Measurements from ENCODE around the gene TNFRSF4. TPM values are rescaled to one million over a fixed set of nuclear protein-coding genes. Genes with fewer than 3 reads are reported as not detected.

The TNFRSF4 gene
- total and polyA plus RNA-seq, 7 experiments from 2014 or later = 0.49 to 192 (median 1.5) TPM

DNA sequence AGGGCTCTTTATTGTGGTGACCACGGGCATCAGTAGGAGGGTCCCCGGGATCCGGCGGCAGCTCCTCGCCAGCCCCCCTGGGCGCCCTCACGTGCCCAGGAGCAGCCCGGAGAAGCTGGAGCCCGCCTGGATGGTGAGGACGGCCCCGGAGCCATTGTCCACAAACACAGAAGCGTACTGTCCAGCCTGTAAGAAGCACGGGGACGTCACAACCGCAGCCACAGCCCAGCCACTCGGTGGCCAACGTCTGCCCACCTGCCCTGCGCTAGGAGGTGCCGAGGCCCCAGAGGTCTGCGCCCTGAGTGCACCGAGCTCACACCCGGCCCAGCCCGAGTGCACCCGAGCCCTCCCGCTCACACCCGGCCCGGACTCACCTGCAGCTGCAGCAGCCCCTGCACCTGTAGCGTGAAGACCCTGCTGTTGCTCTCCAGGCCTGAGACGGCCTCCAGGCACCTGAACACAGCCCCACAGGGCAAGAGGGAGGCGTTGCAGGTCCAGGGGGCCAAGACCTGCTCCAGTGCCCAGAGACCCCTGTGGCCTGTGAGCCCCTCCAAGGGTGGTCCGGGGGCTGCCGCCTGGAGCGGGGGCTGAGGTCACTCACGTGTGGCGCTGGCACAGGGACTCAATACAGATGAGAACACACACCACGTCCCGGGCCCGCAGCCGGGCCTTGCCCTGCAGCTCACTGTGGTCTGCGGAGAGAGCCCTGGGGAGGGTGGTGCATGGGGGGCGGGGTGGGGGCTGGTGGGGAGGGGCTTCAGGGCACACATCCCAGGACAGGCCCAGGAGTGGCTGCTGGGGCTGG, 28.7 kb upstream of the TNFRSF4 start:
- no peak overlapping the region for H3K27ac ChIP-seq (ENCODE audit: low read depth, low read length)
- no peak overlapping the region for H3K4me3 ChIP-seq (ENCODE audit: low read length)
- no peaks in the 10 kb centered on the region for H3K4me1 ChIP-seq (ENCODE audit: control insufficient read depth in 2 of 2, insufficient read depth in 2 of 2, low read length in 2 of 2)
- no peaks in the 10 kb centered on the region for H3K27me3 ChIP-seq (ENCODE audit: control insufficient read depth in 2 of 2, insufficient read depth in 2 of 2, low read length in 2 of 2)
- no peaks in the 10 kb centered on the region for H3K9me3 Mint-ChIP-seq
- ChIA-PET POLR2A (no interaction called here), CTCF (no interaction called here)
- intact Hi-C loops (cut with micrococcal nuclease) = no loop called here
- H3K36me3 ChIP-seq (ENCODE audit: control insufficient read depth in 2 of 3, insufficient read depth in 3 of 3, low read length in 3 of 3) = no peaks in the 10 kb centered on the region
- no peaks in the 10 kb centered on the region for H3K9me3 ChIP-seq (ENCODE audit: control insufficient read depth in 2 of 3, low read length in 3 of 3)
- H3K36me3 Mint-ChIP-seq = no peaks in the 10 kb centered on the region
- peaks cover 0 to 4% (median 0%) of the 10 kb centered on the region in 5 donors for H3K27me3 Mint-ChIP-seq
- no peak overlapping the region for H3K27ac Mint-ChIP-seq
- DNase-seq (no peak), ATAC-seq (no peak)
- no peaks in the 10 kb centered on the region for H3K4me1 Mint-ChIP-seq
- H3K4me3 Mint-ChIP-seq = no peak overlapping the region

DNA sequence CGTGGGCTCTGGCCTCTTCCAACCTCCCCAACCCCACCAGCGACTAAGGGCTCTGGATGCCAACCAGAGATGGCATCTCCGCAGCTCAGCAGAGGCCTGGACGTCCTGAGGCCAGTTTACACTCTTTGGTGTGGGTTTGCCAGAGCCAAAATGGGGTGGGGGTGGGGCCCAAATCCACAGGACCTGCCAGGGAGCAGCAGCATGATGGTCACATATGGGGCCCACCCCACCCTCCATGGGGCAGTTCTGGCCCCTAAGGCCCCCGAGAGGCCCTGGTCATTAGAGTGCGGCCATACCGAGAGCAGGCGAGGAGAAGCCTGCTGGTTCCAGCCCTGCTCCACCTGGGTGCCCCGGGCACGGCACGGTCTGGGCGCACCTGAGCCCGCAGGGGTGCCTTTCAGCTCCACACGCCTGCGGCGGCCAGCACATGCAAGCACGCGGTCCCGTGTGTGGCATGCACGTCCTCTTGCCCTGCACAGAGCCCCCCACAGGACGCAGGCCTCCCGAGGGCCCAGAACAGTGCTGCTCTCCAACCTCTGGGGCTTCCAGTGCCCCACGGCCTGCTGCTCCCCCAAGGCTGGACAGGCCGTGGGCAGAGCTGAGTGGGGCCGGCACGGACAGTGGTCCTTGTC, 27.8 kb upstream of the TNFRSF4 start:
- ChIA-PET CTCF (no interaction called here), POLR2A (no interaction called here)
- no peak for ATAC-seq
- Histone ChIP-seq H3K9me3 (ENCODE audit: control insufficient read depth in 2 of 3, low read length in 3 of 3) (no peaks in the 10 kb centered on the region), H3K4me3 (ENCODE audit: low read length) (no peak overlapping the region), H3K27me3 (ENCODE audit: control insufficient read depth in 2 of 2, insufficient read depth in 2 of 2, low read length in 2 of 2) (no peaks in the 10 kb centered on the region), H3K27ac (ENCODE audit: low read depth, low read length) (no peak overlapping the region), H3K4me1 (ENCODE audit: control insufficient read depth in 2 of 2, insufficient read depth in 2 of 2, low read length in 2 of 2) (no peaks in the 10 kb centered on the region), H3K36me3 (ENCODE audit: control insufficient read depth in 2 of 3, insufficient read depth in 3 of 3, low read length in 3 of 3) (no peaks in the 10 kb centered on the region)
- intact Hi-C loops (cut with micrococcal nuclease) = no loop called here
- Mint-ChIP-seq H3K36me3 (no peaks in the 10 kb centered on the region), H3K4me1 (no peaks in the 10 kb centered on the region), H3K27me3 (peaks cover 0 to 2% (median 0%) of the 10 kb centered on the region in 5 donors), H3K9me3 (no peaks in the 10 kb centered on the region), H3K27ac (no peak overlapping the region), H3K4me3 (no peak overlapping the region)
- no peak for DNase-seq

GRCh38 chr1:1240822-1241587, 27.1 kb upstream of the TNFRSF4 start:
- Histone ChIP-seq H3K36me3 (ENCODE audit: control insufficient read depth in 2 of 3, insufficient read depth in 3 of 3, low read length in 3 of 3) (no peaks in the 10 kb centered on the region), H3K9me3 (ENCODE audit: control insufficient read depth in 2 of 3, low read length in 3 of 3) (no peaks in the 10 kb centered on the region), H3K27ac (ENCODE audit: low read depth, low read length) (no peak overlapping the region), H3K4me1 (ENCODE audit: control insufficient read depth in 2 of 2, insufficient read depth in 2 of 2, low read length in 2 of 2) (no peaks in the 10 kb centered on the region), H3K27me3 (ENCODE audit: control insufficient read depth in 2 of 2, insufficient read depth in 2 of 2, low read length in 2 of 2) (no peaks in the 10 kb centered on the region), H3K4me3 (ENCODE audit: low read length) (no peak overlapping the region)
- ATAC-seq (no peak), DNase-seq (no peak)
- H3K27me3 Mint-ChIP-seq = peaks cover 0 to 2% (median 0%) of the 10 kb centered on the region in 5 donors
- intact Hi-C loops (cut with micrococcal nuclease) = no loop called here
- CTCF ChIA-PET = no interaction called here
- no peaks in the 10 kb centered on the region for H3K9me3 Mint-ChIP-seq
- no peak overlapping the region for H3K27ac Mint-ChIP-seq
- H3K4me3 Mint-ChIP-seq = no peak overlapping the region
- POLR2A ChIA-PET = no interaction called here
- H3K36me3 Mint-ChIP-seq = no peaks in the 10 kb centered on the region
- H3K4me1 Mint-ChIP-seq = no peaks in the 10 kb centered on the region

GRCh38 chr1:1240348-1240732, 26.4 kb upstream of the TNFRSF4 start:
- H3K36me3 ChIP-seq (ENCODE audit: control insufficient read depth in 2 of 3, insufficient read depth in 3 of 3, low read length in 3 of 3) = peaks cover 0 to under 1% (median 0%) of the 10 kb centered on the region in 3 experiments
- Mint-ChIP-seq H3K27me3 (no peaks in the 10 kb centered on the region), H3K4me1 (no peaks in the 10 kb centered on the region), H3K9me3 (no peaks in the 10 kb centered on the region), H3K36me3 (no peaks in the 10 kb centered on the region), H3K4me3 (no peak overlapping the region), H3K27ac (no peak overlapping the region)
- no peaks in the 10 kb centered on the region for H3K4me1 ChIP-seq (ENCODE audit: control insufficient read depth in 2 of 2, insufficient read depth in 2 of 2, low read length in 2 of 2)
- ATAC-seq (no peak), DNase-seq (no peak)
- intact Hi-C loops (cut with micrococcal nuclease) = no loop called here
- POLR2A ChIA-PET = no interaction called here
- no peaks in the 10 kb centered on the region for H3K9me3 ChIP-seq (ENCODE audit: control insufficient read depth in 2 of 3, low read length in 3 of 3)
- CTCF ChIA-PET = no interaction called here
- no peak overlapping the region for H3K4me3 ChIP-seq (ENCODE audit: low read length)
- no peak overlapping the region for H3K27ac ChIP-seq (ENCODE audit: low read depth, low read length)
- H3K27me3 ChIP-seq (ENCODE audit: control insufficient read depth in 2 of 2, insufficient read depth in 2 of 2, low read length in 2 of 2) = no peaks in the 10 kb centered on the region

GRCh38 chr1:1239614-1240347, 25.8 kb upstream of the TNFRSF4 start:
- POLR2A ChIA-PET = no interaction called here
- Histone ChIP-seq H3K27me3 (ENCODE audit: control insufficient read depth in 2 of 2, insufficient read depth in 2 of 2, low read length in 2 of 2) (no peaks in the 10 kb centered on the region), H3K9me3 (ENCODE audit: control insufficient read depth in 2 of 3, low read length in 3 of 3) (no peaks in the 10 kb centered on the region), H3K4me3 (ENCODE audit: low read length) (no peak overlapping the region), H3K36me3 (ENCODE audit: control insufficient read depth in 2 of 3, insufficient read depth in 3 of 3, low read length in 3 of 3) (peaks cover 0 to 6% (median 0%) of the 10 kb centered on the region in 3 experiments), H3K4me1 (ENCODE audit: control insufficient read depth in 2 of 2, insufficient read depth in 2 of 2, low read length in 2 of 2) (no peaks in the 10 kb centered on the region), H3K27ac (ENCODE audit: low read depth, low read length) (no peak overlapping the region)
- DNase-seq (no peak), ATAC-seq (no peak)
- Mint-ChIP-seq H3K4me3 (no peak overlapping the region), H3K9me3 (no peaks in the 10 kb centered on the region), H3K36me3 (peaks cover 0 to under 1% (median 0%) of the 10 kb centered on the region in 5 donors), H3K27me3 (no peaks in the 10 kb centered on the region), H3K27ac (no peak overlapping the region), H3K4me1 (peaks cover 0 to 2% (median under 1%) of the 10 kb centered on the region in 7 donors)
- intact Hi-C loops (cut with micrococcal nuclease) = no loop called here
- CTCF ChIA-PET = no interaction called here

- no peaks in the 10 kb centered on the region for H3K9me3 ChIP-seq (ENCODE audit: control insufficient read depth in 2 of 3, low read length in 3 of 3)
- Mint-ChIP-seq H3K4me3 (no peak overlapping the region), H3K36me3 (peaks cover 0 to 3% (median 0%) of the 10 kb centered on the region in 5 donors), H3K27me3 (no peaks in the 10 kb centered on the region), H3K9me3 (no peaks in the 10 kb centered on the region), H3K4me1 (peaks cover 0 to 7% (median 5%) of the 10 kb centered on the region in 7 donors), H3K27ac (no peak overlapping the region)
- intact Hi-C loops (cut with micrococcal nuclease) = no loop called here
- no peaks in the 10 kb centered on the region for H3K4me1 ChIP-seq (ENCODE audit: control insufficient read depth in 2 of 2, insufficient read depth in 2 of 2, low read length in 2 of 2)
- H3K4me3 ChIP-seq (ENCODE audit: low read length) = no peak overlapping the region
- no peaks in the 10 kb centered on the region for H3K27me3 ChIP-seq (ENCODE audit: control insufficient read depth in 2 of 2, insufficient read depth in 2 of 2, low read length in 2 of 2)
- POLR2A ChIA-PET = no interaction called here
- H3K36me3 ChIP-seq (ENCODE audit: control insufficient read depth in 2 of 3, insufficient read depth in 3 of 3, low read length in 3 of 3) = peaks cover 0 to 12% (median 0%) of the 10 kb centered on the region in 3 experiments
- DNase-seq (no peak), ATAC-seq (no peak)
- CTCF ChIA-PET = no interaction called here
- no peak overlapping the region for H3K27ac ChIP-seq (ENCODE audit: low read depth, low read length)
Measured at GRCh38 chr1:1239227-1239613, 25.3 kb upstream of the TNFRSF4 start.

Data from naive thymus-derived CD4-positive, alpha-beta T cell (primary cell).